Caco-2 (cell line): ENCODE data around the gene NECAB2. TPM values are rescaled to one million over a fixed set of nuclear protein-coding genes. Genes with fewer than 3 reads are reported as not detected.

Experiments
- BruUV-seq: library from RNA; stranded (reverse); fragments of 400-500 nt; replicated peaks from 2 replicates; lab custom pipeline; 2021; lab: Mats Ljungman, UMichigan
- CTCF ChIA-PET: fragments of 300-600 bp; sonication (Branson Sonifier 250); formaldehyde crosslinking; loops from one replicate; lab custom pipeline; 2022; ENCODE audit warnings: antibody characterized with exemption; lab: Charles Lee
- POLR2A ChIA-PET: fragments of 300-600 bp; sonication (Branson Sonifier 250); formaldehyde crosslinking; loops from one replicate; lab custom pipeline; 2022; ENCODE audit warnings: antibody characterized with exemption; lab: Charles Lee
- DNase-seq, 2 experiments: peaks; one replicate each; pipeline versions ENCODE4 v3.0.0 to v3.0.0-alpha.2; 2020 to 2022
- H3K27me3 ChIP-seq: replicated peaks from 2 replicates; pipeline ENCODE4 v1.6.0; 2011; ENCODE audit warnings: low read length; ENCODE audit not compliant: control insufficient read depth, insufficient read depth
- H3K36me3 ChIP-seq: 2 replicates; pipeline ENCODE4 v1.5.1; 2011; ENCODE audit warnings: low read length; ENCODE audit not compliant: control insufficient read depth, insufficient read depth
- H3K4me1 ChIP-seq: fragments of 250-450 bp; sonication (Bioruptor Pico); 2 replicates; pipeline ENCODE4 v1.5.1; 2020; ENCODE audit warnings: mild to moderate bottlenecking
- H3K4me3 ChIP-seq: 2 replicates; pipeline ENCODE4 v1.5.1; 2011; ENCODE audit warnings: low read depth, mild to moderate bottlenecking, control low read depth, low read length
- H3K9me3 ChIP-seq: fragments of 250-450 bp; sonication (Bioruptor Pico); 2 replicates; pipeline ENCODE4 v1.5.1; 2020; ENCODE audit warnings: mild to moderate bottlenecking, moderate library complexity
- H3K27ac Mint-ChIP-seq: one replicate; pipeline ENCODE4 v1.8.0; 2022; ENCODE audit warnings: mixed read lengths; ENCODE audit not compliant: unreplicated experiment
- H3K27me3 Mint-ChIP-seq: one replicate; pipeline ENCODE4 v1.8.0; 2022; ENCODE audit warnings: mixed read lengths; ENCODE audit not compliant: insufficient read depth, unreplicated experiment
- H3K36me3 Mint-ChIP-seq: one replicate; pipeline ENCODE4 v1.8.0; 2022; ENCODE audit warnings: mild to moderate bottlenecking, mixed read lengths; ENCODE audit not compliant: insufficient read depth, unreplicated experiment
- H3K4me1 Mint-ChIP-seq: one replicate; pipeline ENCODE4 v1.8.0; 2022; ENCODE audit warnings: low read depth, mixed read lengths; ENCODE audit not compliant: unreplicated experiment
- H3K4me3 Mint-ChIP-seq: one replicate; pipeline ENCODE4 v1.8.0; 2022; ENCODE audit warnings: mild to moderate bottlenecking, moderate library complexity, mixed read lengths; ENCODE audit not compliant: unreplicated experiment
- H3K9me3 Mint-ChIP-seq: one replicate; pipeline ENCODE4 v1.8.0; 2022; ENCODE audit warnings: mixed read lengths; ENCODE audit not compliant: unreplicated experiment
- CTCF ChIP-seq, 2 experiments: fragments of 200-600 bp in 1 of 2; IDR thresholded peaks; 1 replicate in 1 of 2; 2 replicates in 1 of 2; pipeline versions ENCODE4 v1.5.1 to v1.8.0; 2011 to 2022; ENCODE audit warnings: antibody characterized with exemption in 1 of 2, control low read depth in 1 of 2, inconsistent platforms in 1 of 2, low read depth in 1 of 2, low read length in 1 of 2, mild to moderate bottlenecking in 1 of 2, moderate library complexity in 1 of 2; ENCODE audit not compliant: insufficient read depth in 1 of 2, severe bottlenecking in 1 of 2, unreplicated experiment in 1 of 2
- intact Hi-C: fragments of 100-400 bp; cut with micrococcal nuclease; formaldehyde crosslinking; loops from one replicate; pipeline ENCODE4 v1.10.0; 2022; ENCODE audit not compliant: unreplicated experiment
- total RNA-seq: library from RNA; stranded (reverse); gene quantifications from 2 replicates; pipeline ENCODE4 v1.2.3, GENCODE V29; 2022

The NECAB2 gene
- total RNA-seq, 1 experiment from 2014 or later, result 0.68 TPM

- ChIA-PET CTCF (no interaction called here), POLR2A (no interaction called here)
- TF ChIP-seq CTCF (IDR thresholded peaks at IDR 0.05; ENCODE audit: insufficient read depth in 1 of 2, low read depth in 1 of 2, low read length in 1 of 2, severe bottlenecking in 1 of 2, unreplicated experiment in 1 of 2), result no peak
Measured at GRCh38 chr16:83994703-83995102, 26.7 kb downstream of the NECAB2 start.

GRCh38 chr16:83995754-83996153 is 27.7 kb downstream of the NECAB2 start:
- intact Hi-C loops, result no loop called here
- no peak overlapping the region for H3K4me3 ChIP-seq
- DNase-seq, result peak in 1 of 2 experiments; percentile 22
- Mint-ChIP-seq H3K9me3 (no peaks in the 10 kb centered on the region), H3K4me1 (no peaks in the 10 kb centered on the region), H3K27ac (no peak overlapping the region), H3K27me3 (no peaks in the 10 kb centered on the region), H3K36me3 (no peaks in the 10 kb centered on the region), H3K4me3 (no peak overlapping the region)
- no peaks in the 10 kb centered on the region for H3K36me3 ChIP-seq
- TF ChIP-seq CTCF (IDR thresholded peaks at IDR 0.05; ENCODE audit: insufficient read depth in 1 of 2, low read depth in 1 of 2, low read length in 1 of 2, severe bottlenecking in 1 of 2, unreplicated experiment in 1 of 2), result no peak
- H3K4me1 ChIP-seq, result no peaks in the 10 kb centered on the region
- ChIA-PET POLR2A (no interaction called here), CTCF (interaction anchor here (1.3 kb wide), 1 partner anchor 10 kb away, joined by 3 read pairs; no protein-coding TSS in a partner anchor)
- H3K27me3 ChIP-seq, result no peaks in the 10 kb centered on the region
- 0 out of 2 replicates have a peak, but pooled peaks cover 4% of the 10 kb centered on the region for H3K9me3 ChIP-seq
- no TSS peak for BruUV-seq

More at GRCh38 chr16:83994703-83995102, 26.7 kb downstream of the NECAB2 start:
- no peak overlapping the region for H3K4me3 ChIP-seq
- intact Hi-C loops, result no loop called here
- DNase-seq, result no peak
- no peaks in the 10 kb centered on the region for H3K36me3 ChIP-seq
- no peaks in the 10 kb centered on the region for H3K4me1 Mint-ChIP-seq
- H3K9me3 ChIP-seq, result 0 out of 2 replicates have a peak, but pooled peaks cover 4% of the 10 kb centered on the region
- H3K36me3 Mint-ChIP-seq, result no peaks in the 10 kb centered on the region
- H3K27ac Mint-ChIP-seq, result no peak overlapping the region
- BruUV-seq, result no TSS peak
- no peaks in the 10 kb centered on the region for H3K27me3 ChIP-seq
- no peak overlapping the region for H3K4me3 Mint-ChIP-seq
- peaks cover 6% of the 10 kb centered on the region for H3K27me3 Mint-ChIP-seq
- no peaks in the 10 kb centered on the region for H3K9me3 Mint-ChIP-seq
- H3K4me1 ChIP-seq, result no peaks in the 10 kb centered on the region

DNA sequence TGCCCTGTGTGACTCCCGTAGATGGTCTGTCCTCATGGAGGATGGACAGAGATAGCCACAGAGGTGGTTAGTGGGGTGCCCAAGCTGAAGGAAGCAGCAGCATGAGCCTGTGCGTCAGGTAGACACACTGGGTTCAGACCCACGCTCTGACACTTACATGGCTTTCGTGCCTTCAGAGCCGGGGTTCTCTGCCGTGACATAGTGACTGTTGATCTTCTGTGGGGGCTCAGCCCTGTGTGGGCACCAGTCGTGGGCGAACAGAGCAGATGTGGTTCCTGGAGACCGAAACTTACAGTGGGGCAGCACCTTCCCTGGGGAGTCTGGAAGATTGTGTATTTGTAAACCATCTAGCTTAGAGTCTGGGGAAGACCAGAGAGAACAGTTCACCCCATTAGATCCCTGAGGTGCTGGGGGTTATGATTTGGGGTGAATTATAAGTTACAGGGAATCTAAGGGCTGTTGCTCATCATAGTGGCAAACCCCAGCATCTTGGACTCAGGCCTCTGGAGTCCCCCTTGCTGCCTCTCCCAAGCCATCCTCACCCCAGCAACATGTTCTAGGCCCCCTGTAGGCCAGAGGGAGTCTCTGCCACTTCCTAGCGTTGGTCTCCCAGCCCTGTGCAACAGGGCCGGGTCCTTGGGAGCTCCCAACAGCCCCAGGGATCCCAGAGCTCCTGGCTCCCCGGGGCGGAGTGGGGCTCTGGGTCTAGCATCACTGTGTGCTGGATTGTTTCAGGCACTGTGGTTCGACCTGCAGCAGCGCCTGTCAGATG is 28.6 kb downstream of the NECAB2 start:
- H3K9me3 Mint-ChIP-seq, result no peaks in the 10 kb centered on the region
- no peak for DNase-seq
- POLR2A ChIA-PET, result no interaction called here
- H3K4me1 Mint-ChIP-seq, result no peaks in the 10 kb centered on the region
- peak; percentile 22 to 27 for TF ChIP-seq CTCF (IDR thresholded peaks at IDR 0.05; ENCODE audit: insufficient read depth in 1 of 2, low read depth in 1 of 2, low read length in 1 of 2, severe bottlenecking in 1 of 2, unreplicated experiment in 1 of 2)
- no peaks in the 10 kb centered on the region for H3K36me3 Mint-ChIP-seq
- no peaks in the 10 kb centered on the region for H3K27me3 Mint-ChIP-seq
- Histone ChIP-seq H3K36me3 (no peaks in the 10 kb centered on the region), H3K4me1 (no peaks in the 10 kb centered on the region), H3K4me3 (no peak overlapping the region), H3K9me3 (0 out of 2 replicates have a peak, but pooled peaks cover 4% of the 10 kb centered on the region), H3K27me3 (no peaks in the 10 kb centered on the region)
- CTCF ChIA-PET, result interaction anchor here (0.6 to 1.3 kb wide), 2 partner anchors 9 to 48 kb away, joined by 3 to 4 read pairs; no protein-coding TSS in a partner anchor
- no peak overlapping the region for H3K27ac Mint-ChIP-seq
- no peak overlapping the region for H3K4me3 Mint-ChIP-seq
- BruUV-seq, result no TSS peak
- intact Hi-C loops, result no loop called here
